RWPE2 (cell line): Measurements from ENCODE around the gene RAD23B.
A peak's percentile ranks its signal among the peaks of the same experiment; 100 is the strongest.
"Not testable (repeated sequence)": the region's sequence is repeated elsewhere in the genome, so short reads cannot be mapped to it uniquely, and the experiment has no call there.

Source experiments
- ATAC-seq: fragments of 200-7000 bp; cut with Tn5 transposase; 3 replicates; pipeline ENCODE4 v1.9.1; 2021; ENCODE audit warnings: low read depth
- DNase-seq: peaks from one replicate; pipeline ENCODE4 v3.0.0-alpha.2; 2020; ENCODE audit warnings: low spot score
- H3K27ac ChIP-seq: fragments of 450-650 bp; 2 replicates; pipeline ENCODE4 v1.5.1; 2017; ENCODE audit warnings: mild to moderate bottlenecking; ENCODE audit not compliant: poor library complexity, severe bottlenecking
- H3K27me3 ChIP-seq: fragments of 250-450 bp; sonication (Bioruptor Pico); 2 replicates; pipeline ENCODE4 v1.5.1; 2021; ENCODE audit warnings: mild to moderate bottlenecking, moderate library complexity; ENCODE audit not compliant: insufficient read depth, poor library complexity, severe bottlenecking
- H3K36me3 ChIP-seq: fragments of 250-450 bp; sonication (Bioruptor Pico); 2 replicates; pipeline ENCODE4 v1.5.1; 2020; ENCODE audit warnings: low read depth, mild to moderate bottlenecking, moderate library complexity
- H3K4me1 ChIP-seq: fragments of 250-450 bp; sonication (Bioruptor Pico); 2 replicates; pipeline ENCODE4 v1.5.1; 2021; ENCODE audit warnings: mild to moderate bottlenecking, moderate library complexity; ENCODE audit not compliant: insufficient read depth, poor library complexity, severe bottlenecking
- H3K4me3 ChIP-seq: fragments of 250-450 bp; sonication (Bioruptor Pico); 2 replicates; pipeline ENCODE4 v1.5.1; 2021; ENCODE audit warnings: mild to moderate bottlenecking, moderate library complexity; ENCODE audit not compliant: severe bottlenecking
- H3K9me3 ChIP-seq: fragments of 250-450 bp; sonication (Bioruptor Pico); 2 replicates; pipeline ENCODE4 v1.5.1; 2021; ENCODE audit warnings: mild to moderate bottlenecking, moderate library complexity; ENCODE audit not compliant: severe bottlenecking
- TF ChIP-seq, protein P1 (sequence below): fragments of 450-650 bp; IDR thresholded peaks from one replicate; pipeline ENCODE4 v1.5.1; 2017; ENCODE audit warnings: mild to moderate bottlenecking, moderate library complexity; ENCODE audit not compliant: poor library complexity, severe bottlenecking

Gene RAD23B

DNA sequence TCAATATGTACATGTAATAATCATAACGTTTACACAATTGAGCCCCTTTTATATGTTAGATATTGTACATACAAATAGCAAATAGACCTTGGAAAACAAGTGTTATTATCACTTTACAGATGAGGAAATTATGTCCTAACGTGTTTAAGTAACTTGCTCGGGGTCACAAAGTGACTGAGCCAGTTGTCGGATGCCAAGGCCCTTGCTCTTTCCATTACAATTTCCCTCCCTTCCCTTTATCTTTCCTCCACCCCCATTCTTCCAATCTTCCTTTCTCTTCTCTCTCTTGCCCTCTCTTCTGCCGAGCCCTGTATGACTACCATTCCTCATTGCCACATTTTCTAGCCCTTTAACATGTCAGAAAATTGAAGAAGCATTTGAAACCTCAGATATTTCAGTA is 34.4 kb upstream of the RAD23B start:
- Histone ChIP-seq H3K27ac (peak overlapping the region; percentile 82), H3K36me3 (no peaks in the 10 kb centered on the region), H3K4me1 (peaks cover 35% of the 10 kb centered on the region), H3K4me3 (no peak overlapping the region), H3K9me3 (no peaks in the 10 kb centered on the region), H3K27me3 (no peaks in the 10 kb centered on the region)
- DNase-seq (no peak), ATAC-seq (no peak)
- TF ChIP-seq, protein P1, sequence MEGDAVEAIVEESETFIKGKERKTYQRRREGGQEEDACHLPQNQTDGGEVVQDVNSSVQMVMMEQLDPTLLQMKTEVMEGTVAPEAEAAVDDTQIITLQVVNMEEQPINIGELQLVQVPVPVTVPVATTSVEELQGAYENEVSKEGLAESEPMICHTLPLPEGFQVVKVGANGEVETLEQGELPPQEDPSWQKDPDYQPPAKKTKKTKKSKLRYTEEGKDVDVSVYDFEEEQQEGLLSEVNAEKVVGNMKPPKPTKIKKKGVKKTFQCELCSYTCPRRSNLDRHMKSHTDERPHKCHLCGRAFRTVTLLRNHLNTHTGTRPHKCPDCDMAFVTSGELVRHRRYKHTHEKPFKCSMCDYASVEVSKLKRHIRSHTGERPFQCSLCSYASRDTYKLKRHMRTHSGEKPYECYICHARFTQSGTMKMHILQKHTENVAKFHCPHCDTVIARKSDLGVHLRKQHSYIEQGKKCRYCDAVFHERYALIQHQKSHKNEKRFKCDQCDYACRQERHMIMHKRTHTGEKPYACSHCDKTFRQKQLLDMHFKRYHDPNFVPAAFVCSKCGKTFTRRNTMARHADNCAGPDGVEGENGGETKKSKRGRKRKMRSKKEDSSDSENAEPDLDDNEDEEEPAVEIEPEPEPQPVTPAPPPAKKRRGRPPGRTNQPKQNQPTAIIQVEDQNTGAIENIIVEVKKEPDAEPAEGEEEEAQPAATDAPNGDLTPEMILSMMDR = no peak

GRCh38 chr9:107249131-107249533 is 33.9 kb upstream of the RAD23B start:
- Histone ChIP-seq H3K27ac (peak overlapping the region; percentile 82), H3K4me3 (no peak overlapping the region), H3K27me3 (no peaks in the 10 kb centered on the region), H3K36me3 (no peaks in the 10 kb centered on the region), H3K9me3 (no peaks in the 10 kb centered on the region), H3K4me1 (peaks cover 32% of the 10 kb centered on the region)
- TF ChIP-seq, protein P1 = no peak
- ATAC-seq = peak; percentile 95
- DNase-seq = peak; percentile 76

- DNase-seq (no peak), ATAC-seq (no peak)
- Histone ChIP-seq H3K27me3 (no peaks in the 10 kb centered on the region), H3K4me3 (no peak overlapping the region), H3K27ac (peak overlapping the region; percentile 82), H3K4me1 (peaks cover 28% of the 10 kb centered on the region), H3K36me3 (no peaks in the 10 kb centered on the region), H3K9me3 (no peaks in the 10 kb centered on the region)
- TF ChIP-seq, protein P1 = no peak
Observed at GRCh38 chr9:107249665-107250285, 33.3 kb upstream of the RAD23B start.

GRCh38 chr9:107251756-107252322 is 31.2 kb upstream of the RAD23B start:
- DNase-seq = no peak
- TF ChIP-seq, protein P1 = no peak
- Histone ChIP-seq H3K36me3 (no peaks in the 10 kb centered on the region), H3K9me3 (no peaks in the 10 kb centered on the region), H3K27ac (no peak overlapping the region), H3K27me3 (no peaks in the 10 kb centered on the region), H3K4me1 (peaks cover 17% of the 10 kb centered on the region), H3K4me3 (no peak overlapping the region)
- ATAC-seq = no peak

GRCh38 chr9:107258919-107259318 is 24.2 kb upstream of the RAD23B start:
- no peak overlapping the region for H3K4me3 ChIP-seq
- DNase-seq (no peak), ATAC-seq (no peak)
- no peaks in the 10 kb centered on the region for H3K9me3 ChIP-seq
- TF ChIP-seq, protein P1 = no peak
- no peaks in the 10 kb centered on the region for H3K27me3 ChIP-seq
- H3K27ac ChIP-seq = no peak overlapping the region
- H3K36me3 ChIP-seq = no peaks in the 10 kb centered on the region
- H3K4me1 ChIP-seq = no peaks in the 10 kb centered on the region

- not testable (repeated sequence) for H3K27me3 ChIP-seq, H3K4me1 ChIP-seq, H3K27ac ChIP-seq, ATAC-seq, H3K4me3 ChIP-seq, H3K36me3 ChIP-seq, DNase-seq, H3K9me3 ChIP-seq
Observed at GRCh38 chr9:107259751-107260313, 23.2 kb upstream of the RAD23B start.
